IPS-18c (cell line): ENCODE data around the gene MYCBP2.

Experiments used
- H3K4me3 ChIP-seq: 2 replicates; pipeline ENCODE4 v1.7.0; 2013; ENCODE audit warnings: low read depth, mild to moderate bottlenecking, low read length, moderate library complexity; ENCODE audit not compliant: insufficient read depth
- H3K9me3 ChIP-seq: one replicate; pipeline ENCODE4 v1.6.1; 2013; ENCODE audit warnings: mild to moderate bottlenecking, low read length, moderate library complexity; ENCODE audit not compliant: control insufficient read depth, insufficient read depth

Gene MYCBP2

GRCh38 chr13:77190349-77190958 is 136.4 kb downstream of the MYCBP2 start:
- Histone ChIP-seq H3K4me3 (no peak overlapping the region), H3K9me3 (no peaks in the 10 kb centered on the region)

GRCh38 chr13:77185721-77186120 is 141.2 kb downstream of the MYCBP2 start:
- no peak overlapping the region for H3K4me3 ChIP-seq
- no peaks in the 10 kb centered on the region for H3K9me3 ChIP-seq

- H3K9me3 ChIP-seq, result no peaks in the 10 kb centered on the region
Measured at GRCh38 chr13:77184455-77184854, 142.4 kb downstream of the MYCBP2 start.

GRCh38 chr13:77180011-77180410 is 146.9 kb downstream of the MYCBP2 start:
- Histone ChIP-seq H3K4me3 (no peak overlapping the region), H3K9me3 (no peaks in the 10 kb centered on the region)

More at GRCh38 chr13:77184455-77184854, 142.4 kb downstream of the MYCBP2 start:
- no peak overlapping the region for H3K4me3 ChIP-seq

GRCh38 chr13:77177646-77178045 is 149.2 kb downstream of the MYCBP2 start:
- Histone ChIP-seq H3K4me3 (no peak overlapping the region), H3K9me3 (no peaks in the 10 kb centered on the region)

- Histone ChIP-seq H3K9me3 (no peaks in the 10 kb centered on the region), H3K4me3 (no peak overlapping the region)
Measured at GRCh38 chr13:77176350-77176749, 150.5 kb downstream of the MYCBP2 start.

- H3K4me3 ChIP-seq, result no peak overlapping the region
- H3K9me3 ChIP-seq, result no peaks in the 10 kb centered on the region
Measured at GRCh38 chr13:77172650-77173049, 154.2 kb downstream of the MYCBP2 start.

GRCh38 chr13:77171451-77171850 is 155.4 kb downstream of the MYCBP2 start:
- no peaks in the 10 kb centered on the region for H3K9me3 ChIP-seq
- no peak overlapping the region for H3K4me3 ChIP-seq

- Histone ChIP-seq H3K4me3 (no peak overlapping the region), H3K9me3 (no peaks in the 10 kb centered on the region)
Measured at GRCh38 chr13:77168237-77168636, 158.7 kb downstream of the MYCBP2 start.

- Histone ChIP-seq H3K4me3 (no peak overlapping the region), H3K9me3 (no peaks in the 10 kb centered on the region)
Measured at GRCh38 chr13:77150651-77151050, 176.2 kb downstream of the MYCBP2 start.

- Histone ChIP-seq H3K4me3 (no peak overlapping the region), H3K9me3 (peaks cover 2% of the 10 kb centered on the region)
Measured at GRCh38 chr13:77143431-77143830, 183.5 kb downstream of the MYCBP2 start.

- H3K9me3 ChIP-seq, result peaks cover 2% of the 10 kb centered on the region
- H3K4me3 ChIP-seq, result no peak overlapping the region
Measured at GRCh38 chr13:77139306-77139705, 187.6 kb downstream of the MYCBP2 start.

- Histone ChIP-seq H3K4me3 (no peak overlapping the region), H3K9me3 (peaks cover 2% of the 10 kb centered on the region)
Measured at GRCh38 chr13:77138813-77139212, 188.1 kb downstream of the MYCBP2 start.

GRCh38 chr13:77136902-77137420 is 189.9 kb downstream of the MYCBP2 start:
- H3K4me3 ChIP-seq, result no peak overlapping the region

GRCh38 chr13:77124423-77124822 is 202.5 kb downstream of the MYCBP2 start:
- no peak overlapping the region for H3K4me3 ChIP-seq

More at GRCh38 chr13:77136902-77137420, 189.9 kb downstream of the MYCBP2 start:
- peaks cover 2% of the 10 kb centered on the region for H3K9me3 ChIP-seq

GRCh38 chr13:77118134-77118533 is 208.8 kb downstream of the MYCBP2 start:
- H3K9me3 ChIP-seq, result no peaks in the 10 kb centered on the region
- H3K4me3 ChIP-seq, result no peak overlapping the region

More at GRCh38 chr13:77124423-77124822, 202.5 kb downstream of the MYCBP2 start:
- no peaks in the 10 kb centered on the region for H3K9me3 ChIP-seq

GRCh38 chr13:77114271-77114670 is 212.6 kb downstream of the MYCBP2 start:
- peaks cover under 1% of the 10 kb centered on the region for H3K9me3 ChIP-seq
- no peak overlapping the region for H3K4me3 ChIP-seq

- Histone ChIP-seq H3K9me3 (peaks cover 4% of the 10 kb centered on the region), H3K4me3 (no peak overlapping the region)
Measured at GRCh38 chr13:77113496-77113895, 213.4 kb downstream of the MYCBP2 start.

GRCh38 chr13:77105051-77105450 is 221.8 kb downstream of the MYCBP2 start:
- Histone ChIP-seq H3K9me3 (peaks cover 4% of the 10 kb centered on the region), H3K4me3 (no peak overlapping the region)
